ENCODE results near the gene HEPHL1.
"Not testable (repeated sequence)": the region's sequence is repeated elsewhere in the genome, so short reads cannot be mapped to it uniquely, and the experiment has no call there.

HEPHL1 gene

GRCh38 chr11:94089341-94089740, 68.2 kb downstream of the HEPHL1 start:
- DNase-seq: no peak

- DNase-seq: no peak
Measured at GRCh38 chr11:94090401-94090800, 69.2 kb downstream of the HEPHL1 start.

- DNase-seq: no peak
Measured at GRCh38 chr11:94091091-94091490, 69.9 kb downstream of the HEPHL1 start.

GRCh38 chr11:94100253-94100652, 79.1 kb downstream of the HEPHL1 start:
- no peak for DNase-seq

- DNase-seq: no peak
Measured at GRCh38 chr11:94103471-94103870, 82.3 kb downstream of the HEPHL1 start.

GRCh38 chr11:94104734-94105133, 83.6 kb downstream of the HEPHL1 start:
- DNase-seq: no peak

GRCh38 chr11:94106716-94107115, 85.6 kb downstream of the HEPHL1 start:
- no peak for DNase-seq

- DNase-seq: no peak
Measured at GRCh38 chr11:94107363-94107762, 86.2 kb downstream of the HEPHL1 start.

- DNase-seq: no peak
Measured at GRCh38 chr11:94111241-94111640, 90.1 kb downstream of the HEPHL1 start.

GRCh38 chr11:94111660-94112059, 90.5 kb downstream of the HEPHL1 start:
- no peak for DNase-seq

- no peak for DNase-seq
Measured at GRCh38 chr11:94112206-94112953, 91.2 kb downstream of the HEPHL1 start.

GRCh38 chr11:94117197-94117574, 96.0 kb downstream of the HEPHL1 start:
- no peak for DNase-seq

GRCh38 chr11:94117871-94118270, 96.7 kb downstream of the HEPHL1 start:
- no peak for DNase-seq

- DNase-seq: not testable (repeated sequence)
Measured at GRCh38 chr11:94119676-94120075, 98.5 kb downstream of the HEPHL1 start.

- not testable (repeated sequence) for DNase-seq
Measured at GRCh38 chr11:94120516-94120915, 99.4 kb downstream of the HEPHL1 start.

- DNase-seq: no peak
Measured at GRCh38 chr11:94120946-94121345, 99.8 kb downstream of the HEPHL1 start.

- DNase-seq: peak; percentile 8
Measured at GRCh38 chr11:94125407-94126115, 104.4 kb downstream of the HEPHL1 start.

- no peak for DNase-seq
Measured at GRCh38 chr11:94127638-94128037, 106.5 kb downstream of the HEPHL1 start.

GRCh38 chr11:94128291-94128745, 107.2 kb downstream of the HEPHL1 start:
- no peak for DNase-seq

GRCh38 chr11:94128746-94129511, 107.8 kb downstream of the HEPHL1 start, which contains the start of gene PANX1:
TSS of gene PANX1 (plus strand) at chr11:94128841. CDS start at chr11:94129313, 472 bp downstream.
- peak; percentile 77 for DNase-seq

GRCh38 chr11:94129512-94130297, 108.6 kb downstream of the HEPHL1 start:
- peak; percentile 29 for DNase-seq

- no peak for DNase-seq
Measured at GRCh38 chr11:94130298-94131046, 109.3 kb downstream of the HEPHL1 start.
